GM10266 (cell line): Measurements from ENCODE around the gene LIPG.
"Not testable (repeated sequence)": the region's sequence is repeated elsewhere in the genome, so short reads cannot be mapped to it uniquely, and the experiment has no call there.

ENCODE experiments used
- DNase-seq: peaks from one replicate; pipeline ENCODE4 v3.0.0; 2012; ENCODE audit errors: extremely low spot score
- TF ChIP-seq, protein P1 (sequence below): IDR thresholded peaks from 2 replicates; pipeline ENCODE4 v1.5.1; 2012; ENCODE audit warnings: mild to moderate bottlenecking, low read depth; ENCODE audit not compliant: control insufficient read depth, insufficient read depth; ENCODE audit errors: missing control alignments

Gene LIPG

DNA sequence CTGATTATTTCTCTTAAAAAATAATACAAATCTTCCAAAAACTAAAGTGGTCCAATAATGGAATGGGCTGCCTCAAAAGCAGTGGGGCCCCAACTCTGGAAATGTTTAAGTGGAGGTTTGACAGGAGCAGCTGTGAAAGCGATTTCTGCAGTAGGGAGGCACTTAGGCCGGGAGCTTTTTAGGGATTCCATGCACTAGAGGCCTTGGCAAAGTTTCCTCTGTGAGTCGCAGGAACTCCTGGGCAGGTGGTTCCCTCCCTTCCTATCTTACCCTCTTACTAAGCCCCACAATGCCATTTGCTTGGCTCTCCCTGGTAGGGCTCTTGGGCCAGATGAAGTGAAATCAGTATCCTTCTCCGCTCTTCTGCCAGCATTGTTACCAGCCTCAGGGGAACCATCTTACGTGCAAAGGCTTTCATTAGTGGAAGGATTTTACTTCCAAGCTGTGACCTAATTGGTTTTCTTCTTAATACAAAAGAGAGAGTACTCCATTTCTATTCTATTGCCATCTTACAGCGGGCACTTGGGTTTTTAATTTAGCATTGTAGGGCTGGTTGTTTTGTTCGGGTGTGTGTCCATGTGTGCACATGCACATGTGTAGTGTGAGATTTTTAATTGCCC is 40.5 kb upstream of the LIPG start:
- TF ChIP-seq, protein P1, sequence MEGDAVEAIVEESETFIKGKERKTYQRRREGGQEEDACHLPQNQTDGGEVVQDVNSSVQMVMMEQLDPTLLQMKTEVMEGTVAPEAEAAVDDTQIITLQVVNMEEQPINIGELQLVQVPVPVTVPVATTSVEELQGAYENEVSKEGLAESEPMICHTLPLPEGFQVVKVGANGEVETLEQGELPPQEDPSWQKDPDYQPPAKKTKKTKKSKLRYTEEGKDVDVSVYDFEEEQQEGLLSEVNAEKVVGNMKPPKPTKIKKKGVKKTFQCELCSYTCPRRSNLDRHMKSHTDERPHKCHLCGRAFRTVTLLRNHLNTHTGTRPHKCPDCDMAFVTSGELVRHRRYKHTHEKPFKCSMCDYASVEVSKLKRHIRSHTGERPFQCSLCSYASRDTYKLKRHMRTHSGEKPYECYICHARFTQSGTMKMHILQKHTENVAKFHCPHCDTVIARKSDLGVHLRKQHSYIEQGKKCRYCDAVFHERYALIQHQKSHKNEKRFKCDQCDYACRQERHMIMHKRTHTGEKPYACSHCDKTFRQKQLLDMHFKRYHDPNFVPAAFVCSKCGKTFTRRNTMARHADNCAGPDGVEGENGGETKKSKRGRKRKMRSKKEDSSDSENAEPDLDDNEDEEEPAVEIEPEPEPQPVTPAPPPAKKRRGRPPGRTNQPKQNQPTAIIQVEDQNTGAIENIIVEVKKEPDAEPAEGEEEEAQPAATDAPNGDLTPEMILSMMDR = no peak
- no peak for DNase-seq

DNA sequence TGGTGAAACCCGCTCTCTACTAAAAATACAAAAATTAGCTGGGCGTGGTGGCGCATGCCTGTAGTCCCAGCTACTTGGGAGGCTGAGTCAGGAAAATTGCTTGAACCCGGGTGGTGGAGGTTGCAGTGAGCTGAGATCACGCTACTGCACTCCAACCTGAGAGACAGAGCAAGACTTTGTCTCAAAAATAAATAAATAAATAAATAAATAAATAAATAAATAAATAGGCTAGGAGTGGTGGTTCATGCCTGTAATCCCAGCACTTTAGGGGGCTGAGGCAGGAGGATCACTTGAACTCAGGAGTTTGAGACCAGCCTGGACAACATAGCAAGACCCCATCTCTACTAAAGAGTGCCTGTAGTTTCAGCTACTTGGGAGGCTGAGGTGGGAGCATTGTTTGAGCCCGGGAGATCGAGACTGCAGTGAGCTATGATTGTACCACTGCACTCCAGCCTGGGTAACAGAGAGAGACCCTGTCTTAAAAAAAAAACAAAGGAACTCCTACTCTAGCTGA is 38.2 kb upstream of the LIPG start:
- not testable (repeated sequence) for DNase-seq

DNA sequence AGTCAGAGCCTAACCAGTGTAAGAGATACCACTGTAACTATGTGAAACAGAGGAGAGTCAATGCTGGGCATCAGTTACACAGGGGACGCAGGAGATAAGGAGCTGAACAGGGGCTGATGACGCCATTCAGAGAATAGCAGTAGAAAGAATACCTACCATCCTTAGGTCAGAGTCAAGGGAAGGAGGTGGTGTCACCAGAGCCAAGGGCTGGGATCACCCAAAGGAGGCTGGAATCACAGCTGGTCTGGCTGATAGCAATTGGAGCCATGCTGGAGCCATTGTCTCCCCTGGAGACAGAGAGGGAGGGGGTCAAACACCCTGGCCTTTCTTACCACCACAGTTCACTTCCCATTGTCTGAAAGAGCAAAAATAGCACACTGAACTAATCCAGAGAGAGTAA is 37.5 kb upstream of the LIPG start:
- DNase-seq = no peak
- TF ChIP-seq, protein P1 = no peak

DNA sequence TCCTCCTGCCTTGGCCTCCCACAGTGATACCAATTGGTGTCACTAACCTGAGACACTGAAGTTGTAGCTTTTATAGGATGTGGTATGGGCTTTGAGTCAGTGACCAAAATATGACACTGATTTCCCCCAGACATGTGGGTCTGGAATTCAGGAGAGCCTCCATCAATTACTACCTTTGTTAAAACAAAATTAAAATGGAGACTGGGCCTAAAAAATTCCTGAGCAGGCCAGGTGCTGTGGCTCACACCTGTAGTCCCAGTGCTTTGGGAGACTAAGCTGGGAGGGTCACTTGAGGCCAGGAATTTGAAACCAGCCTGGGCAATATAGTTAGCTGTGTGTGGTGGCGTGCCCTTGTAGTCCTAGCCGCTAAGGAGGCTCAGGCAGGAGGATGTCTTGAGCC is 36.9 kb upstream of the LIPG start:
- TF ChIP-seq, protein P1 = no peak
- no peak for DNase-seq

DNA sequence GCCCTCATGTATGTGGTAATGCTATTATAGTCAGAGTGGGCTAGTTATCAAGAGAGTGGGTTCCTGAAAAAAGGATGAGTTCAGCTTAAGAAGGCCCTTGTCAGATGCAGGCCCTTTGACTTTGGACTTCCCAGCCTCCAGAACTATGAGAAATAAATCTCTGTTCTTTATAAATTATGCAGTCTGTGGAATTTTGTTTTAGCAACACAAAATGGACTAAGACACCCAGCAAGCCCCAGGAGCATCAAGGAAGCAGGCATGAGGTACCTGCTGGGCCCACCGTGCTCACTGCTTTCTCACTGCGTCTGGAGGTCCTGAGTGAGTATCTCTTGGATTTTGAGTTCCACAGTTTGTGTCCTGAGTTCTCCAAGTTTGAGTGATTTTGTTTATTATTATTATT is 35.9 kb upstream of the LIPG start:
- DNase-seq = no peak
- TF ChIP-seq, protein P1 = no peak

DNA sequence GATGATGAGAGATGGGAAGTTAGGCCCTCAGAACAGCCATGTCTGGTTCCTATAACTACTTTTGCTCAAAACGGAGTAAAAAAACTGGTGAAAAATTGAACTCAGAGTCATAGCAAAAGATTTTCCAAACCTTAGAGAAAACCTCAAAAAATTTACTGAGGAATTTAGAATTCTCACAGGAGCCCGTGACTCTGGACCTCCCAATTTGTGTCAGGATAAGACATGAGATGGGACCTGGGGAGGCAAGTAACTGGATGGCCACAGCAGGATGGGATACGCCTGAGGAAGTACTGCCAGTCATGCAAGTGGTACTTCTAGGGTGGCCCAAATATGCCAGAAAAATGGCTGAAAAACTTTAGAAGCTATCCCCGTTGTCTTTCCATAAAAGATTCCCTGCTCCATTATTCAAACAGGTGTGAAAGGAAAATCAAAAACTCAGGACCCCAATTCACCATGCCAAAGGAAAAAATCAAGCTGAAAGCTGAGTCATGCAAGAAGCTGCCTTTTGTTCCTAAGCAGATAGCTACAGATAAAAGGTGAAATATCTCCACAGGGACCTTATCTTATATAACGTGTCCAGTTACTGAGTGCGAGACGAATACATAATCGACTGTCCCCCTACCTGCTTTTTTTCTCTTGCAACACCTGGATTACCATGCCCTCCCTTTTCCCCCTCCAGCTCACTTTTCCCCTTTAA is 34.1 kb upstream of the LIPG start:
- no peak for DNase-seq
- TF ChIP-seq, protein P1 = no peak

DNA sequence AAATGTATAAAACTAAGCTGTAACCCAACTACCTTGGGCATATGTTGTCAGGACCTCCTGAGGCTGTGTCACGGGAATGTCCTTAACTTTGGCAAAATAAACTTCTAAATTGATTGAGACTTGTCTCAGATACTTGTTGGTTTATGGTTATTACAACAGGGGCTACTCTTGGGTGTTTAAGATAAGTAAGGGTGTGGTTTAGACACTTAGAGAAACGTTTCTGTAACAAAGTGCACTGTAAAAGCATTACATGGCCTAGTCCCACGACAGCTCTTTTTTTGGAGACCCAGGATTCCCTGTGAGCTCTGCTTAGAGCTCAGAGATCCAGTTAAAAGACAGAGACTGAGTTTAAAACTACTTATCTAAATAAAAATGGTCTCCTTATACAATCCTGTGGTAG is 32.3 kb upstream of the LIPG start:
- no peak for DNase-seq

More for the DNA sequence above, 32.3 kb upstream of the LIPG start:
- TF ChIP-seq, protein P1 = no peak
